HepG2 (cell line): ENCODE measurements around the gene CAMTA1. TPM values are rescaled to one million over a fixed set of nuclear protein-coding genes. Genes with fewer than 3 reads are reported as not detected.

Experiments used
- ATAC-seq: fragments of 200-7000 bp; cut with Tn5 transposase; 3 replicates; pipeline ENCODE4 v1.9.1; 2020; ENCODE audit warnings: mild to moderate bottlenecking, moderate library complexity
- BruUV-seq: library from RNA; stranded (reverse); fragments of 400-500 nt; replicated peaks from 2 replicates; lab custom pipeline; 2021; lab: Mats Ljungman, UMichigan
- CTCF ChIA-PET: fragments of 300-600 bp; formaldehyde crosslinking; extraction: SDS; loops from one replicate; lab custom pipeline; 2021; ENCODE audit warnings: low total read pairs, inconsistent platforms, low intra/inter-chr PET ratio; lab: Yijun Ruan, JAX
- POLR2A ChIA-PET: fragments of 350-600 bp; sonication (Branson Sonifier 250); formaldehyde crosslinking; loops from one replicate; lab custom pipeline; 2020; ENCODE audit warnings: antibody characterized with exemption, inconsistent platforms; lab: Yijun Ruan, JAX
- DNase-seq: peaks from one replicate; pipeline ENCODE4 v3.0.0-alpha.2; 2015; ENCODE audit warnings: low spot score
- FAIRE-seq: peaks from 3 replicates; lab custom pipeline; 2011; peaks lifted over from hg19 to GRCh38; lab: Jason Lieb, UNC
- H2AFZ ChIP-seq: one replicate; pipeline ENCODE4 v1.6.1; 2011; ENCODE audit warnings: low read length, inconsistent platforms
- H3K27ac ChIP-seq: fragments of 300-600 bp; 3 replicates; pipeline ENCODE4 v1.8.0; 2011; ENCODE audit warnings: mixed run types, mild to moderate bottlenecking, mixed read lengths, low read length, inconsistent platforms; ENCODE audit not compliant: insufficient read depth; ENCODE audit errors: extremely low read length
- H3K27me3 ChIP-seq, 2 experiments: fragments of 200-600 bp in 1 of 2; 2 replicates in 1 of 2; 3 replicates in 1 of 2; pipeline versions ENCODE4 v1.6.0 to v1.8.0; 2011; ENCODE audit warnings: low read length in 2 of 2, mild to moderate bottlenecking in 2 of 2, moderate library complexity in 2 of 2, inconsistent platforms in 1 of 2; ENCODE audit not compliant: insufficient read depth in 2 of 2, control insufficient read depth in 1 of 2
- H3K36me3 ChIP-seq, 2 experiments: fragments of 200-600 bp in 1 of 2; replicated peaks in 1 of 2; 2 replicates in 1 of 2; 3 replicates in 1 of 2; pipeline versions ENCODE4 v1.5.1 to v1.8.0; 2011; ENCODE audit warnings: low read length in 2 of 2, inconsistent platforms in 1 of 2; ENCODE audit not compliant: insufficient read depth in 2 of 2, control insufficient read depth in 1 of 2
- H3K4me1 ChIP-seq: 2 replicates; pipeline ENCODE4 v1.5.1; 2012; ENCODE audit warnings: low read length, inconsistent platforms; ENCODE audit not compliant: insufficient read depth
- H3K4me2 ChIP-seq: 2 replicates; pipeline ENCODE4 v1.6.0; 2011; ENCODE audit warnings: low read depth, low read length, inconsistent platforms
- H3K4me3 ChIP-seq, 3 experiments: fragments of 200-600 bp in 1 of 3; sonication (generic), shearing (Covaris generic) in 1 of 3; replicated peaks in 1 of 3; 2 replicates each; pipeline ENCODE4 v1.5.1; 2011 to 2016; ENCODE audit warnings: low read length in 3 of 3, inconsistent platforms in 2 of 3, low read depth in 2 of 3, mild to moderate bottlenecking in 2 of 3, control low read depth in 1 of 3, mixed read lengths in 1 of 3; ENCODE audit not compliant: insufficient read depth in 1 of 3
- H3K79me2 ChIP-seq: one replicate; pipeline ENCODE4 v1.6.1; 2011; ENCODE audit warnings: low read length, inconsistent platforms; ENCODE audit not compliant: insufficient read depth
- H3K9ac ChIP-seq: 2 replicates; pipeline ENCODE4 v1.6.0; 2011; ENCODE audit warnings: mild to moderate bottlenecking, low read depth, low read length, inconsistent platforms; ENCODE audit not compliant: insufficient read depth
- H3K9me3 ChIP-seq: 2 replicates; pipeline ENCODE4 v1.5.1; 2012; ENCODE audit warnings: mild to moderate bottlenecking, low read length
- H4K20me1 ChIP-seq: 2 replicates; pipeline ENCODE4 v1.6.0; 2011; ENCODE audit warnings: inconsistent platforms, mild to moderate bottlenecking, low read length, moderate library complexity; ENCODE audit not compliant: insufficient read depth
- FOXA3 ChIP-seq: IDR thresholded peaks from 2 replicates; pipeline ENCODE4 v1.6.1; 2016; ENCODE audit warnings: missing genetic modification reagents, missing compliant biosample characterization
- GTF2F1 ChIP-seq: fragments of 150-350 bp; IDR thresholded peaks from 2 replicates; pipeline ENCODE4 v1.6.1; 2014; ENCODE audit warnings: low read length
- JUNB ChIP-seq: sonication (generic); formaldehyde crosslinking; IDR thresholded peaks from 2 replicates; pipeline ENCODE4 v1.8.0; 2022; ENCODE audit warnings: missing genetic modification reagents, mild to moderate bottlenecking, borderline replicate concordance
- MXD4 ChIP-seq: IDR thresholded peaks from 2 replicates; pipeline ENCODE4 v1.6.1; 2016; ENCODE audit warnings: mild to moderate bottlenecking, missing biosample characterization, missing genetic modification reagents
- NFYC ChIP-seq: IDR thresholded peaks from 2 replicates; pipeline ENCODE4 v1.6.1; 2016; ENCODE audit warnings: missing genetic modification reagents, missing compliant biosample characterization
- PTBP1 ChIP-seq: fragments of 200-400 bp; formaldehyde crosslinking; IDR thresholded peaks from 2 replicates; pipeline ENCODE4 v1.6.1; 2018; ENCODE audit warnings: low read length, low read depth; ENCODE audit not compliant: poor library complexity, severe bottlenecking
- TAF15 ChIP-seq: fragments of 200-400 bp; formaldehyde crosslinking; IDR thresholded peaks from one replicate; pipeline ENCODE4 v1.6.1; 2018; ENCODE audit warnings: mild to moderate bottlenecking, low read depth, low read length; ENCODE audit not compliant: poor library complexity, severe bottlenecking
- ZFP36L2 ChIP-seq: sonication (generic); formaldehyde crosslinking; IDR thresholded peaks from 2 replicates; pipeline ENCODE4 v1.4.0; 2020; ENCODE audit warnings: missing genetic modification reagents
- ZNF660 ChIP-seq: sonication (generic); formaldehyde crosslinking; IDR thresholded peaks from 2 replicates; pipeline ENCODE4 v1.5.1; 2020; ENCODE audit warnings: mild to moderate bottlenecking, low read depth, missing genetic modification reagents, borderline replicate concordance
- WGBS: methylation state at CpG from one replicate; pipeline ENCODE4 v1.1.6; 2017; ENCODE audit warnings: low lambda C conversion rate; 5-methylcytosine and 5-hydroxymethylcytosine counted together
- in situ Hi-C: cut with HindIII; loops from 2 replicates; pipeline ENCODE4 v1.10.0; 2017; ENCODE audit warnings: low pct_unique_long_range_greater_than_20kb; ENCODE audit not compliant: extremely low pct_ligation_motif_present
- intact Hi-C: fragments of 100-400 bp; cut with micrococcal nuclease; formaldehyde crosslinking; loops from one replicate; pipeline ENCODE4 v1.10.0; 2022; ENCODE audit not compliant: unreplicated experiment
- polyA plus RNA-seq, 8 experiments: library from polyadenylated mRNA; depleted of rRNA in 3 of 8; stranded (reverse) in 7 of 8; unstranded in 1 of 8; fragments of >200 nt; fragmentation: Illumina TruSeq in 4 of 8; extraction: Trizol in 4 of 8; gene quantifications; 2 replicates each; pipeline versions ENCODE4 v1.2.1 to v1.2.3, GENCODE V29; 2011 to 2016; ENCODE audit warnings: low read depth in 4 of 8, missing spikeins in 1 of 8, mixed read lengths in 1 of 8; ENCODE audit not compliant: insufficient read depth in 1 of 8
- total RNA-seq, 5 experiments: library from RNA; depleted of rRNA; stranded (reverse); fragments of >200 nt; fragmentation: Illumina TruSeq; extraction: Trizol; gene quantifications; 2 replicates each; pipeline ENCODE4 v1.2.3, GENCODE V29; 2016; ENCODE audit warnings: low read depth in 1 of 5
- TF ChIP-seq, protein P1 (sequence below): sonication (generic); formaldehyde crosslinking; IDR thresholded peaks from 2 replicates; pipeline ENCODE4 v1.5.0; 2020; ENCODE audit warnings: mild to moderate bottlenecking, missing genetic modification reagents, moderate library complexity
- TF ChIP-seq, protein P2 (sequence below): sonication (generic); formaldehyde crosslinking; IDR thresholded peaks from 2 replicates; pipeline ENCODE4 v1.8.0; 2022; ENCODE audit warnings: mild to moderate bottlenecking, missing genetic modification reagents, moderate library complexity
- TF ChIP-seq, protein P3 (sequence below): sonication (generic); formaldehyde crosslinking; IDR thresholded peaks from 2 replicates; pipeline ENCODE4 v1.5.0; 2020; ENCODE audit warnings: mild to moderate bottlenecking, missing genetic modification reagents
- TF ChIP-seq, protein P4 (sequence below): sonication (generic); formaldehyde crosslinking; conservative IDR thresholded peaks from 2 replicates; pipeline ENCODE4 v1.8.0; 2022; ENCODE audit warnings: mild to moderate bottlenecking, moderate library complexity, missing genetic modification reagents
- TF ChIP-seq, protein P5 (sequence below): IDR thresholded peaks from 2 replicates; pipeline ENCODE4 v1.6.1; 2016
- TF ChIP-seq, protein P6 (sequence below): sonication (generic); formaldehyde crosslinking; IDR thresholded peaks from 2 replicates; pipeline ENCODE4 v1.4.0; 2020; ENCODE audit warnings: missing genetic modification reagents

The CAMTA1 gene
- total and polyA plus RNA-seq, 2 of the 13 experiments (the other 11 are each of a cell fraction or from before 2014, with no cell fraction given): 25.0 to 36.4 TPM

DNA sequence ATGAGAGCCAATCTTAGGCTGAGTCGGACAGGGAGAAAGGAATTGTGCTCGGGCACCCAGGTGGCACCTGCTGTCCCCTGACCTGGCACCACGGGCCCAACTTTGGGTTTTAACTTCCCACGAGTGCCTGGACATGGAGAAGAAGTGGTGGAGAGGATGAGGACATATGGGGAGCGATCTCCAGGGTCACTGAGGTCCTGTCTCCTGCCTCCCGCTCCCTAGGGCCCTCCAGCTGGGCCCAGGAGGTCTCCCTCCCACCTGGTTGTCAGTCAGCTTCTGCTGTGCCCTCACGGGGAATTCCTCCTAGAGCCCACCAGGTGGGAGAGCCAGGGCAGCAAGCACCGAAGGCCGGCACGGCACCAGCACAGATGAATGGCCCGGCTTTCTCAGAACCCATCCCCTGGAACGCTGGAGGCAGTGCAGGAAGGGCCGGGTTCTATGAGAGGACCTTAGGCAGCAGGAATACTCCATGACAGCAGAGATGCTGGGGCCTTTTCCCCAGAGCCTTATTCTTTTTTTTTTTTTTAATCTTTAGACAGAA, 435.5 kb downstream of the CAMTA1 start:
- Histone ChIP-seq H3K36me3 (no peaks in the 10 kb centered on the region), H3K4me1 (no peaks in the 10 kb centered on the region), H3K9me3 (no peaks in the 10 kb centered on the region), H2AFZ (no peak overlapping the region), H3K27ac (no peak overlapping the region), H3K79me2 (no peaks in the 10 kb centered on the region), H4K20me1 (no peaks in the 10 kb centered on the region), H3K27me3 (peaks cover 2 to 25% of the 10 kb centered on the region in 2 experiments; a peak in 4 of 5 replicates), H3K4me3 (no peak overlapping the region), H3K9ac (no peak overlapping the region), H3K4me2 (no peak overlapping the region)
- POLR2A ChIA-PET: no interaction called here
- CTCF ChIA-PET: no interaction called here
- in situ Hi-C loops: loop anchor here (25.0 kb wide), 2 partner anchors 508 to 733 kb away; partner anchors contain the start of genes DNAJC11 and PLEKHG5
- ATAC-seq (no peak), DNase-seq (no peak), FAIRE-seq (no peak)
- intact Hi-C loops: no loop called here
- BruUV-seq: no TSS peak
- 5% methylated on average over 4 of the region's 13 CpGs for WGBS
- TF ChIP-seq, protein P1, sequence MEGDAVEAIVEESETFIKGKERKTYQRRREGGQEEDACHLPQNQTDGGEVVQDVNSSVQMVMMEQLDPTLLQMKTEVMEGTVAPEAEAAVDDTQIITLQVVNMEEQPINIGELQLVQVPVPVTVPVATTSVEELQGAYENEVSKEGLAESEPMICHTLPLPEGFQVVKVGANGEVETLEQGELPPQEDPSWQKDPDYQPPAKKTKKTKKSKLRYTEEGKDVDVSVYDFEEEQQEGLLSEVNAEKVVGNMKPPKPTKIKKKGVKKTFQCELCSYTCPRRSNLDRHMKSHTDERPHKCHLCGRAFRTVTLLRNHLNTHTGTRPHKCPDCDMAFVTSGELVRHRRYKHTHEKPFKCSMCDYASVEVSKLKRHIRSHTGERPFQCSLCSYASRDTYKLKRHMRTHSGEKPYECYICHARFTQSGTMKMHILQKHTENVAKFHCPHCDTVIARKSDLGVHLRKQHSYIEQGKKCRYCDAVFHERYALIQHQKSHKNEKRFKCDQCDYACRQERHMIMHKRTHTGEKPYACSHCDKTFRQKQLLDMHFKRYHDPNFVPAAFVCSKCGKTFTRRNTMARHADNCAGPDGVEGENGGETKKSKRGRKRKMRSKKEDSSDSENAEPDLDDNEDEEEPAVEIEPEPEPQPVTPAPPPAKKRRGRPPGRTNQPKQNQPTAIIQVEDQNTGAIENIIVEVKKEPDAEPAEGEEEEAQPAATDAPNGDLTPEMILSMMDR (CRISPR knock-in tag): no peak
- no peak for TF ChIP-seq JUNB (CRISPR knock-in tag)
- TF ChIP-seq MXD4: no peak
- TF ChIP-seq GTF2F1: no peak
- TF ChIP-seq, protein P2, sequence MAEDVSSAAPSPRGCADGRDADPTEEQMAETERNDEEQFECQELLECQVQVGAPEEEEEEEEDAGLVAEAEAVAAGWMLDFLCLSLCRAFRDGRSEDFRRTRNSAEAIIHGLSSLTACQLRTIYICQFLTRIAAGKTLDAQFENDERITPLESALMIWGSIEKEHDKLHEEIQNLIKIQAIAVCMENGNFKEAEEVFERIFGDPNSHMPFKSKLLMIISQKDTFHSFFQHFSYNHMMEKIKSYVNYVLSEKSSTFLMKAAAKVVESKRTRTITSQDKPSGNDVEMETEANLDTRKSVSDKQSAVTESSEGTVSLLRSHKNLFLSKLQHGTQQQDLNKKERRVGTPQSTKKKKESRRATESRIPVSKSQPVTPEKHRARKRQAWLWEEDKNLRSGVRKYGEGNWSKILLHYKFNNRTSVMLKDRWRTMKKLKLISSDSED (CRISPR knock-in tag): no peak
- no peak for TF ChIP-seq FOXA3
- no peak for TF ChIP-seq ZFP36L2 (CRISPR knock-in tag)
- TF ChIP-seq NFYC (CRISPR knock-in tag): no peak
- TF ChIP-seq, protein P3, sequence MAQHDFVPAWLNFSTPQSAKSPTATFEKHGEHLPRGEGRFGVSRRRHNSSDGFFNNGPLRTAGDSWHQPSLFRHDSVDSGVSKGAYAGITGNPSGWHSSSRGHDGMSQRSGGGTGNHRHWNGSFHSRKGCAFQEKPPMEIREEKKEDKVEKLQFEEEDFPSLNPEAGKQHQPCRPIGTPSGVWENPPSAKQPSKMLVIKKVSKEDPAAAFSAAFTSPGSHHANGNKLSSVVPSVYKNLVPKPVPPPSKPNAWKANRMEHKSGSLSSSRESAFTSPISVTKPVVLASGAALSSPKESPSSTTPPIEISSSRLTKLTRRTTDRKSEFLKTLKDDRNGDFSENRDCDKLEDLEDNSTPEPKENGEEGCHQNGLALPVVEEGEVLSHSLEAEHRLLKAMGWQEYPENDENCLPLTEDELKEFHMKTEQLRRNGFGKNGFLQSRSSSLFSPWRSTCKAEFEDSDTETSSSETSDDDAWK (CRISPR knock-in tag): no peak
- TF ChIP-seq, protein P4, sequence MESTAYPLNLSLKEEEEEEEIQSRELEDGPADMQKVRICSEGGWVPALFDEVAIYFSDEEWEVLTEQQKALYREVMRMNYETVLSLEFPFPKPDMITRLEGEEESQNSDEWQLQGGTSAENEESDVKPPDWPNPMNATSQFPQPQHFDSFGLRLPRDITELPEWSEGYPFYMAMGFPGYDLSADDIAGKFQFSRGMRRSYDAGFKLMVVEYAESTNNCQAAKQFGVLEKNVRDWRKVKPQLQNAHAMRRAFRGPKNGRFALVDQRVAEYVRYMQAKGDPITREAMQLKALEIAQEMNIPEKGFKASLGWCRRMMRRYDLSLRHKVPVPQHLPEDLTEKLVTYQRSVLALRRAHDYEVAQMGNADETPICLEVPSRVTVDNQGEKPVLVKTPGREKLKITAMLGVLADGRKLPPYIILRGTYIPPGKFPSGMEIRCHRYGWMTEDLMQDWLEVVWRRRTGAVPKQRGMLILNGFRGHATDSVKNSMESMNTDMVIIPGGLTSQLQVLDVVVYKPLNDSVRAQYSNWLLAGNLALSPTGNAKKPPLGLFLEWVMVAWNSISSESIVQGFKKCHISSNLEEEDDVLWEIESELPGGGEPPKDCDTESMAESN (CRISPR knock-in tag): no peak
- TF ChIP-seq, protein P5, sequence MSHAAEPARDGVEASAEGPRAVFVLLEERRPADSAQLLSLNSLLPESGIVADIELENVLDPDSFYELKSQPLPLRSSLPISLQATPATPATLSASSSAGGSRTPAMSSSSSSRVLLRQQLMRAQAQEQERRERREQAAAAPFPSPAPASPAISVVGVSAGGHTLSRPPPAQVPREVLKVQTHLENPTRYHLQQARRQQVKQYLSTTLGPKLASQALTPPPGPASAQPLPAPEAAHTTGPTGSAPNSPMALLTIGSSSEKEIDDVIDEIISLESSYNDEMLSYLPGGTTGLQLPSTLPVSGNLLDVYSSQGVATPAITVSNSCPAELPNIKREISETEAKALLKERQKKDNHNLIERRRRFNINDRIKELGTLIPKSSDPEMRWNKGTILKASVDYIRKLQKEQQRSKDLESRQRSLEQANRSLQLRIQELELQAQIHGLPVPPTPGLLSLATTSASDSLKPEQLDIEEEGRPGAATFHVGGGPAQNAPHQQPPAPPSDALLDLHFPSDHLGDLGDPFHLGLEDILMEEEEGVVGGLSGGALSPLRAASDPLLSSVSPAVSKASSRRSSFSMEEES (CRISPR knock-in tag): no peak
- TF ChIP-seq, protein P6, sequence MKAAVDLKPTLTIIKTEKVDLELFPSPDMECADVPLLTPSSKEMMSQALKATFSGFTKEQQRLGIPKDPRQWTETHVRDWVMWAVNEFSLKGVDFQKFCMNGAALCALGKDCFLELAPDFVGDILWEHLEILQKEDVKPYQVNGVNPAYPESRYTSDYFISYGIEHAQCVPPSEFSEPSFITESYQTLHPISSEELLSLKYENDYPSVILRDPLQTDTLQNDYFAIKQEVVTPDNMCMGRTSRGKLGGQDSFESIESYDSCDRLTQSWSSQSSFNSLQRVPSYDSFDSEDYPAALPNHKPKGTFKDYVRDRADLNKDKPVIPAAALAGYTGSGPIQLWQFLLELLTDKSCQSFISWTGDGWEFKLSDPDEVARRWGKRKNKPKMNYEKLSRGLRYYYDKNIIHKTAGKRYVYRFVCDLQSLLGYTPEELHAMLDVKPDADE (CRISPR knock-in tag): no peak
- no peak for TF ChIP-seq ZNF660 (CRISPR knock-in tag)
- no peak for TF ChIP-seq PTBP1
- TF ChIP-seq TAF15: no peak
